CD4-positive, alpha-beta T cell (primary cell): ENCODE measurements around the gene TRIM13. TPM values are rescaled to one million over a fixed set of nuclear protein-coding genes. Genes with fewer than 3 reads are reported as not detected.

Source experiments
- ATAC-seq: fragments of 200-7000 bp; cut with Tn5 transposase; one replicate; pipeline ENCODE4 v1.10.0; 2022; ENCODE audit warnings: mild to moderate bottlenecking; ENCODE audit not compliant: poor library complexity
- CTCF ChIA-PET: fragments of 350-600 bp; sonication (Branson Sonifier 250); formaldehyde crosslinking; loops from one replicate; lab custom pipeline; 2021; ENCODE audit warnings: antibody characterized with exemption, inconsistent platforms; lab: Charles Lee
- POLR2A ChIA-PET: fragments of 350-600 bp; sonication (Branson Sonifier 250); formaldehyde crosslinking; loops from one replicate; lab custom pipeline; 2021; ENCODE audit warnings: antibody characterized with exemption, inconsistent platforms; lab: Charles Lee
- DNase-seq, 14 experiments: peaks; one replicate each; pipeline ENCODE4 v3.0.0-alpha.2; 2013 to 2020; ENCODE audit warnings: mixed read lengths in 2 of 14
- H3K27ac ChIP-seq, 2 donors: one replicate each; pipeline versions ENCODE4 v1.5.1 to v1.7.0; 2013; ENCODE audit warnings: low read length in 2 of 2, low read depth in 1 of 2, mild to moderate bottlenecking in 1 of 2
- H3K27me3 ChIP-seq, 2 experiments: 1 replicate in 1 of 2; 2 replicates in 1 of 2; pipeline versions ENCODE4 v1.6.1 to v1.7.0; 2013; ENCODE audit warnings: low read length in 2 of 2, control low read depth in 1 of 2, mild to moderate bottlenecking in 1 of 2, moderate library complexity in 1 of 2; ENCODE audit not compliant: insufficient read depth in 2 of 2, control insufficient read depth in 1 of 2
- H3K36me3 ChIP-seq: one replicate; pipeline ENCODE4 v1.6.1; 2013; ENCODE audit warnings: low read length, control low read depth; ENCODE audit not compliant: insufficient read depth
- H3K4me1 ChIP-seq: one replicate; pipeline ENCODE4 v1.6.1; 2013; ENCODE audit warnings: low read length, control low read depth; ENCODE audit not compliant: insufficient read depth
- H3K4me3 ChIP-seq: one replicate; pipeline ENCODE4 v1.5.1; 2013; ENCODE audit warnings: mild to moderate bottlenecking, low read length, moderate library complexity
- H3K9me3 ChIP-seq, 2 experiments: 1 replicate in 1 of 2; 2 replicates in 1 of 2; pipeline versions ENCODE4 v1.6.1 to v1.7.0; 2013; ENCODE audit warnings: low read length in 2 of 2, mild to moderate bottlenecking in 2 of 2, control low read depth in 1 of 2, moderate library complexity in 1 of 2; ENCODE audit not compliant: control insufficient read depth in 1 of 2, insufficient read depth in 1 of 2
- H3K27ac Mint-ChIP-seq: one replicate; pipeline ENCODE4 v1.8.0; 2020; ENCODE audit warnings: mixed read lengths
- H3K27me3 Mint-ChIP-seq: one replicate; pipeline ENCODE4 v1.8.0; 2021; ENCODE audit warnings: mixed read lengths
- H3K36me3 Mint-ChIP-seq: one replicate; pipeline ENCODE4 v1.8.0; 2021; ENCODE audit warnings: low read depth, mixed read lengths
- H3K4me1 Mint-ChIP-seq: one replicate; pipeline ENCODE4 v1.8.0; 2021; ENCODE audit warnings: low read depth, mixed read lengths
- H3K4me3 Mint-ChIP-seq: one replicate; pipeline ENCODE4 v1.8.0; 2020; ENCODE audit warnings: mild to moderate bottlenecking, mixed read lengths
- H3K9me3 Mint-ChIP-seq: one replicate; pipeline ENCODE4 v1.8.0; 2020; ENCODE audit warnings: mixed read lengths
- CTCF ChIP-seq: fragments of 200-600 bp; IDR thresholded peaks from one replicate; pipeline ENCODE4 v1.8.0; 2022; ENCODE audit warnings: antibody characterized with exemption, mild to moderate bottlenecking
- intact Hi-C, 2 experiments: fragments of 100-400 bp; cut with DNase I in 1 of 2; cut with micrococcal nuclease in 1 of 2; formaldehyde crosslinking; loops; one replicate each; pipeline versions ENCODE4 v1.15.1 to v1.9.0; 2023 to 2025; cut with DNase I, micrococcal nuclease
- total RNA-seq, 174 experiments: library from RNA in 2 of 174; stranded (reverse) in 2 of 174; gene quantifications; one replicate each; pipeline ENCODE4 v1.2.3 and lab custom pipeline; 2021 to 2026

The TRIM13 gene
- total RNA-seq, 2 experiments from 2014 or later = 32.5 to 32.9 TPM

GRCh38 chr13:50026788-50027473 lies 30.1 kb downstream of the TRIM13 start:
- no peak for TF ChIP-seq CTCF
- Histone ChIP-seq H3K4me3 (no peak overlapping the region), H3K27ac (no peak overlapping the region), H3K4me1 (no peaks in the 10 kb centered on the region), H3K36me3 (peaks cover 7% of the 10 kb centered on the region), H3K9me3 (no peaks in the 10 kb centered on the region), H3K27me3 (no peaks in the 10 kb centered on the region)
- Mint-ChIP-seq H3K4me3 (no peak overlapping the region), H3K36me3 (peaks cover 24% of the 10 kb centered on the region), H3K9me3 (no peaks in the 10 kb centered on the region), H3K4me1 (no peaks in the 10 kb centered on the region), H3K27me3 (no peaks in the 10 kb centered on the region), H3K27ac (no peak overlapping the region)
- intact Hi-C loops = no loop called here
- ChIA-PET CTCF (no interaction called here), POLR2A (no interaction called here)
- no peak for ATAC-seq
- DNase-seq = no peak

- DNase-seq (no peak), ATAC-seq (no peak)
- Mint-ChIP-seq H3K27ac (no peak overlapping the region), H3K36me3 (peaks cover 9% of the 10 kb centered on the region), H3K4me3 (no peak overlapping the region), H3K4me1 (no peaks in the 10 kb centered on the region), H3K9me3 (no peaks in the 10 kb centered on the region), H3K27me3 (no peaks in the 10 kb centered on the region)
- ChIA-PET POLR2A (no interaction called here), CTCF (no interaction called here)
- TF ChIP-seq CTCF = no peak
- Histone ChIP-seq H3K27ac (no peak overlapping the region), H3K4me1 (no peaks in the 10 kb centered on the region), H3K9me3 (no peaks in the 10 kb centered on the region), H3K27me3 (no peaks in the 10 kb centered on the region), H3K36me3 (no peaks in the 10 kb centered on the region), H3K4me3 (no peak overlapping the region)
- intact Hi-C loops = no loop called here
Observed at GRCh38 chr13:50030315-50030714, 33.5 kb downstream of the TRIM13 start.

GRCh38 chr13:50033725-50034124 lies 36.9 kb downstream of the TRIM13 start:
- no peaks in the 10 kb centered on the region for H3K27me3 Mint-ChIP-seq
- Histone ChIP-seq H3K9me3 (no peaks in the 10 kb centered on the region), H3K36me3 (no peaks in the 10 kb centered on the region), H3K4me1 (no peaks in the 10 kb centered on the region), H3K27me3 (no peaks in the 10 kb centered on the region), H3K27ac (no peak overlapping the region), H3K4me3 (no peak overlapping the region)
- DNase-seq (no peak), ATAC-seq (no peak)
- H3K27ac Mint-ChIP-seq = no peak overlapping the region
- H3K36me3 Mint-ChIP-seq = no peaks in the 10 kb centered on the region
- no peak for TF ChIP-seq CTCF
- ChIA-PET CTCF (no interaction called here), POLR2A (interaction anchor here (2.1 kb wide), 1 partner anchor 37 kb away, joined by 8 read pairs; the partner anchor contains the start of gene TRIM13)
- H3K9me3 Mint-ChIP-seq = no peaks in the 10 kb centered on the region
- H3K4me3 Mint-ChIP-seq = no peak overlapping the region
- intact Hi-C loops = no loop called here
- no peaks in the 10 kb centered on the region for H3K4me1 Mint-ChIP-seq
